CD4-positive, CD25-positive, alpha-beta regulatory T cell (primary cell): ENCODE data around the gene AGAP1. TPM values are rescaled to one million over a fixed set of nuclear protein-coding genes. Genes with fewer than 3 reads are reported as not detected.

Experiments used
- ATAC-seq, 2 donors: fragments of 150-1000 bp; cut with Tn5 transposase; one replicate each; pipeline ENCODE4 v1.10.0; 2021; ENCODE audit warnings: low read depth in 2 of 2, moderate number of reproducible peaks in 2 of 2, moderate library complexity in 1 of 2
- DNase-seq, 3 donors: peaks; one replicate each; pipeline versions ENCODE4 v3.0.0 to v3.0.0-alpha.2; 2012 to 2022; ENCODE audit warnings: mixed read lengths in 1 of 3
- H3K27ac ChIP-seq: one replicate; pipeline ENCODE4 v1.7.0; 2013; ENCODE audit warnings: mild to moderate bottlenecking, low read length; ENCODE audit not compliant: insufficient read depth, poor library complexity, severe bottlenecking
- H3K27me3 ChIP-seq: one replicate; pipeline ENCODE4 v1.7.0; 2013; ENCODE audit warnings: low read length; ENCODE audit not compliant: control insufficient read depth, insufficient read depth
- H3K36me3 ChIP-seq: one replicate; pipeline ENCODE4 v1.7.0; 2013; ENCODE audit warnings: mild to moderate bottlenecking, low read length, moderate library complexity; ENCODE audit not compliant: control insufficient read depth, insufficient read depth
- H3K4me1 ChIP-seq: 2 replicates; pipeline ENCODE4 v1.7.0; 2013; ENCODE audit warnings: mild to moderate bottlenecking, low read length; ENCODE audit not compliant: insufficient read depth, control insufficient read depth, poor library complexity, severe bottlenecking
- H3K4me3 ChIP-seq: one replicate; pipeline ENCODE4 v1.7.0; 2013; ENCODE audit warnings: low read depth, mild to moderate bottlenecking, low read length, moderate library complexity
- H3K9me3 ChIP-seq, 2 experiments: 1 replicate in 1 of 2; 2 replicates in 1 of 2; pipeline ENCODE4 v1.7.0; 2013; ENCODE audit warnings: low read length in 2 of 2, mild to moderate bottlenecking in 1 of 2, moderate library complexity in 1 of 2; ENCODE audit not compliant: control insufficient read depth in 2 of 2
- H3K27ac Mint-ChIP-seq, 3 donors: one replicate each; pipeline ENCODE4 v1.8.0; 2020 to 2022; ENCODE audit warnings: mild to moderate bottlenecking in 3 of 3, mixed read lengths in 3 of 3, moderate library complexity in 2 of 3
- H3K27me3 Mint-ChIP-seq: one replicate; pipeline ENCODE4 v1.8.0; 2022; ENCODE audit warnings: mild to moderate bottlenecking, mixed read lengths
- H3K36me3 Mint-ChIP-seq: one replicate; pipeline ENCODE4 v1.8.0; 2020; ENCODE audit warnings: mixed read lengths
- H3K4me1 Mint-ChIP-seq, 4 donors: one replicate each; pipeline ENCODE4 v1.8.0; 2020 to 2022; ENCODE audit warnings: mixed read lengths in 4 of 4, mild to moderate bottlenecking in 1 of 4
- H3K4me3 Mint-ChIP-seq, 4 donors: one replicate each; pipeline ENCODE4 v1.8.0; 2020 to 2022; ENCODE audit warnings: mild to moderate bottlenecking in 4 of 4, mixed read lengths in 4 of 4, moderate library complexity in 3 of 4
- H3K9me3 Mint-ChIP-seq, 7 donors: one replicate each; pipeline ENCODE4 v1.8.0; 2020 to 2022; ENCODE audit warnings: mixed read lengths in 7 of 7, mild to moderate bottlenecking in 3 of 7, moderate library complexity in 2 of 7
- polyA plus RNA-seq, 4 donors: library from polyadenylated mRNA; unstranded; fragments of 300-500 nt; fragmentation: Illumina TruSeq; gene quantifications; one replicate each; pipeline ENCODE4 v1.2.3, GENCODE V29; 2021
- total RNA-seq: library from RNA; stranded (reverse); gene quantifications from one replicate; pipeline ENCODE4 v1.2.3, GENCODE V29; 2022

AGAP1 gene
- total and polyA plus RNA-seq, 5 donors from 2014 or later = 0.99 TPM; not detected in 4

GRCh38 chr2:235934059-235934773, 440.4 kb downstream of the AGAP1 start:
- peaks cover 7% of the 10 kb centered on the region for H3K27me3 Mint-ChIP-seq

GRCh38 chr2:235934774-235935484, 441.1 kb downstream of the AGAP1 start:
- Histone ChIP-seq H3K36me3 (no peaks in the 10 kb centered on the region), H3K27ac (no peak overlapping the region), H3K27me3 (no peaks in the 10 kb centered on the region), H3K9me3 (no peaks in the 10 kb centered on the region), H3K4me1 (no peaks in the 10 kb centered on the region), H3K4me3 (no peak overlapping the region)
- H3K36me3 Mint-ChIP-seq = no peaks in the 10 kb centered on the region
- DNase-seq (no peak), ATAC-seq (no peak)
- H3K9me3 Mint-ChIP-seq = peaks cover 0 to 10% (median 2%) of the 10 kb centered on the region in 7 donors
- peaks cover 7% of the 10 kb centered on the region for H3K27me3 Mint-ChIP-seq
- H3K27ac Mint-ChIP-seq = no peak overlapping the region
- peaks cover 0 to 2% (median 0%) of the 10 kb centered on the region in 4 donors for H3K4me1 Mint-ChIP-seq
- H3K4me3 Mint-ChIP-seq = no peak overlapping the region

More at GRCh38 chr2:235934059-235934773, 440.4 kb downstream of the AGAP1 start:
- H3K27me3 ChIP-seq = no peaks in the 10 kb centered on the region
- no peaks in the 10 kb centered on the region for H3K36me3 Mint-ChIP-seq
- H3K4me3 Mint-ChIP-seq = no peak overlapping the region
- no peaks in the 10 kb centered on the region for H3K9me3 ChIP-seq
- peaks cover 0 to 10% (median 2%) of the 10 kb centered on the region in 7 donors for H3K9me3 Mint-ChIP-seq
- H3K4me1 Mint-ChIP-seq = peaks cover 0 to 2% (median 0%) of the 10 kb centered on the region in 4 donors
- H3K4me3 ChIP-seq = no peak overlapping the region
- ATAC-seq = no peak
- DNase-seq = no peak
- H3K4me1 ChIP-seq = no peaks in the 10 kb centered on the region
- H3K27ac ChIP-seq = no peak overlapping the region
- H3K27ac Mint-ChIP-seq = no peak overlapping the region
- no peaks in the 10 kb centered on the region for H3K36me3 ChIP-seq

- no peak overlapping the region for H3K4me3 Mint-ChIP-seq
- Histone ChIP-seq H3K36me3 (no peaks in the 10 kb centered on the region), H3K4me1 (no peaks in the 10 kb centered on the region), H3K27ac (no peak overlapping the region), H3K27me3 (no peaks in the 10 kb centered on the region), H3K4me3 (no peak overlapping the region), H3K9me3 (no peaks in the 10 kb centered on the region)
- peaks cover 7% of the 10 kb centered on the region for H3K27me3 Mint-ChIP-seq
- ATAC-seq = no peak
- no peak overlapping the region for H3K27ac Mint-ChIP-seq
- peaks cover 0 to 2% (median 0%) of the 10 kb centered on the region in 4 donors for H3K4me1 Mint-ChIP-seq
- H3K36me3 Mint-ChIP-seq = no peaks in the 10 kb centered on the region
- H3K9me3 Mint-ChIP-seq = peaks cover 0 to 10% (median 2%) of the 10 kb centered on the region in 7 donors
- no peak for DNase-seq
Measured at GRCh38 chr2:235935773-235936172, 441.9 kb downstream of the AGAP1 start.

- peak in 1 of 3 donors; percentile 1 for DNase-seq
- H3K9me3 Mint-ChIP-seq = peaks cover 0 to 10% (median 2%) of the 10 kb centered on the region in 7 donors
Measured at GRCh38 chr2:235936493-235936892, 442.6 kb downstream of the AGAP1 start.

GRCh38 chr2:235937087-235937486, 443.2 kb downstream of the AGAP1 start:
- peaks cover 0 to 2% (median 0%) of the 10 kb centered on the region in 4 donors for H3K4me1 Mint-ChIP-seq
- H3K4me3 ChIP-seq = no peak overlapping the region

More at GRCh38 chr2:235936493-235936892, 442.6 kb downstream of the AGAP1 start:
- H3K27ac ChIP-seq = no peak overlapping the region
- ATAC-seq = no peak
- no peaks in the 10 kb centered on the region for H3K4me1 ChIP-seq
- no peaks in the 10 kb centered on the region for H3K9me3 ChIP-seq
- no peaks in the 10 kb centered on the region for H3K27me3 ChIP-seq
- Mint-ChIP-seq H3K27me3 (peaks cover 7% of the 10 kb centered on the region), H3K36me3 (no peaks in the 10 kb centered on the region), H3K4me3 (no peak overlapping the region), H3K4me1 (peaks cover 0 to 2% (median 0%) of the 10 kb centered on the region in 4 donors), H3K27ac (no peak overlapping the region)
- H3K4me3 ChIP-seq = no peak overlapping the region
- H3K36me3 ChIP-seq = no peaks in the 10 kb centered on the region

GRCh38 chr2:235937526-235937925, 443.7 kb downstream of the AGAP1 start:
- Histone ChIP-seq H3K27me3 (no peaks in the 10 kb centered on the region), H3K36me3 (no peaks in the 10 kb centered on the region), H3K9me3 (no peaks in the 10 kb centered on the region), H3K4me3 (no peak overlapping the region), H3K27ac (no peak overlapping the region), H3K4me1 (no peaks in the 10 kb centered on the region)
- Mint-ChIP-seq H3K4me3 (no peak overlapping the region), H3K36me3 (no peaks in the 10 kb centered on the region), H3K27ac (no peak overlapping the region), H3K9me3 (peaks cover 0 to 10% (median 2%) of the 10 kb centered on the region in 7 donors), H3K4me1 (peaks cover 0 to 2% (median 0%) of the 10 kb centered on the region in 4 donors), H3K27me3 (peaks cover 4% of the 10 kb centered on the region)
- ATAC-seq = no peak
- DNase-seq = no peak

More at GRCh38 chr2:235937087-235937486, 443.2 kb downstream of the AGAP1 start:
- Histone ChIP-seq H3K27ac (no peak overlapping the region), H3K9me3 (no peaks in the 10 kb centered on the region), H3K36me3 (no peaks in the 10 kb centered on the region), H3K27me3 (no peaks in the 10 kb centered on the region), H3K4me1 (no peaks in the 10 kb centered on the region)
- DNase-seq = no peak
- no peak overlapping the region for H3K4me3 Mint-ChIP-seq
- ATAC-seq = no peak
- no peaks in the 10 kb centered on the region for H3K36me3 Mint-ChIP-seq
- H3K27ac Mint-ChIP-seq = no peak overlapping the region
- peaks cover 4% of the 10 kb centered on the region for H3K27me3 Mint-ChIP-seq
- H3K9me3 Mint-ChIP-seq = peaks cover 0 to 10% (median 2%) of the 10 kb centered on the region in 7 donors

GRCh38 chr2:235937936-235938335, 444.1 kb downstream of the AGAP1 start:
- no peak overlapping the region for H3K4me3 ChIP-seq
- no peaks in the 10 kb centered on the region for H3K9me3 ChIP-seq
- no peak overlapping the region for H3K27ac Mint-ChIP-seq
- H3K27me3 ChIP-seq = no peaks in the 10 kb centered on the region
- no peaks in the 10 kb centered on the region for H3K36me3 Mint-ChIP-seq
- H3K27ac ChIP-seq = no peak overlapping the region
- peaks cover 2% of the 10 kb centered on the region for H3K27me3 Mint-ChIP-seq
- DNase-seq = no peak
- H3K4me1 ChIP-seq = no peaks in the 10 kb centered on the region
- H3K9me3 Mint-ChIP-seq = peaks cover 0 to 10% (median 2%) of the 10 kb centered on the region in 7 donors
- no peak overlapping the region for H3K4me3 Mint-ChIP-seq
- no peaks in the 10 kb centered on the region for H3K36me3 ChIP-seq
- peaks cover 0 to 2% (median 0%) of the 10 kb centered on the region in 4 donors for H3K4me1 Mint-ChIP-seq
- no peak for ATAC-seq
